GM12878 (cell line): ENCODE measurements around the gene POC5.

Experiments used
- CTCF ChIP-seq, 3 experiments: IDR thresholded peaks in 2 of 3; conservative IDR thresholded peaks in 1 of 3; 2 replicates each; pipeline ENCODE4 v1.5.1; 2011; ENCODE audit warnings: low read depth in 3 of 3, low read length in 3 of 3, mild to moderate bottlenecking in 3 of 3, control low read depth in 2 of 3, moderate library complexity in 2 of 3, inconsistent platforms in 1 of 3, mixed read lengths in 1 of 3; ENCODE audit not compliant: control insufficient read depth in 2 of 3, insufficient read depth in 1 of 3; ENCODE audit errors: extremely low read depth in 1 of 3
- EZH2 ChIP-seq: IDR thresholded peaks from 2 replicates; pipeline ENCODE4 v1.6.1; 2012; ENCODE audit warnings: low read depth, mild to moderate bottlenecking, control low read depth, inconsistent platforms, low read length, borderline replicate concordance; ENCODE audit not compliant: control insufficient read depth
- MXI1 ChIP-seq: fragments of 150-350 bp; IDR thresholded peaks from 2 replicates; pipeline ENCODE4 v1.6.1; 2011; ENCODE audit warnings: low read depth, mild to moderate bottlenecking, inconsistent platforms, low read length, improper control_type of control experiment

GRCh38 chr5:75756981-75757380 is 39.7 kb upstream of the POC5 start:
- TF ChIP-seq CTCF (IDR thresholded peaks at IDR 0.05 in 2 of 3, conservative IDR thresholded peaks at IDR 0.05 in 1 of 3; ENCODE audit: control insufficient read depth in 2 of 3, extremely low read depth in 1 of 3, insufficient read depth in 1 of 3, low read depth in 3 of 3, low read length in 3 of 3) (no peak), MXI1 (no peak), EZH2 (no peak)
